GM20431 (cell line): ENCODE measurements around the gene TALDO1.

ENCODE experiments used
- in situ Hi-C: fragments of 300-500 bp; cut with MseI, MboI; formaldehyde crosslinking; loops from one replicate; pipeline ENCODE4 v1.15.0; 2020; ENCODE audit warnings: low sequenced_read_pairs; ENCODE audit not compliant: unreplicated experiment

TALDO1 gene

GRCh38 chr11:778976-779954, 32.0 kb downstream of the TALDO1 start:
- in situ Hi-C loops, result no loop called here

DNA sequence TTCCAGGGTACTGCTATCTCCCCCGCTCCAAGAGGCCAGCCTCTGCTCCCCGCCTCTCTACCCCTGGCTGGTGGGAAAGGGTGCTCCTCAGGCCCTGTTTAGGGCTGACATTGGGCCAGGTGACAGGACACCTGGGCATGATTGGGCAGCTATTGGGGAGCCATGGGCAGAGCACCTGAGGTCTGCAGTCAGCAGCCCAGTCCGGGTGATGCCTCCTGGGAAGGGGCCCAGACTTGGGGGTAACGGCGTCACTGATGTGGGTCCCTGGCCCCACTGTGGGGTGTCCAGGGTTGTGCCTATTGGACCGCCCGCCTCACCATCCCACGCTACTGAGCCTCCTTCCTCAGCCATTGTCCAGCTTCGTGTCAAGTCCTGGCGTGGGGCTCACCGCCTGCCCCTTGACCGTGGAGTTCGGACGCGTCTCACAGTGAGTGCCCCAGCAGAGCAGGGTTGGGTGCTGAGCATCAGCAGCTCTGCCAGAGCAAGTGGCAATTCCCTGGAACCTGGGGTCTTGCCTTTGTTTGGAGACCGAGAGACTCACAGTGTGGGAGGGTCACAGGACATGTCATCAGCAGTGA, 32.8 kb downstream of the TALDO1 start:
- in situ Hi-C loops, result no loop called here

DNA sequence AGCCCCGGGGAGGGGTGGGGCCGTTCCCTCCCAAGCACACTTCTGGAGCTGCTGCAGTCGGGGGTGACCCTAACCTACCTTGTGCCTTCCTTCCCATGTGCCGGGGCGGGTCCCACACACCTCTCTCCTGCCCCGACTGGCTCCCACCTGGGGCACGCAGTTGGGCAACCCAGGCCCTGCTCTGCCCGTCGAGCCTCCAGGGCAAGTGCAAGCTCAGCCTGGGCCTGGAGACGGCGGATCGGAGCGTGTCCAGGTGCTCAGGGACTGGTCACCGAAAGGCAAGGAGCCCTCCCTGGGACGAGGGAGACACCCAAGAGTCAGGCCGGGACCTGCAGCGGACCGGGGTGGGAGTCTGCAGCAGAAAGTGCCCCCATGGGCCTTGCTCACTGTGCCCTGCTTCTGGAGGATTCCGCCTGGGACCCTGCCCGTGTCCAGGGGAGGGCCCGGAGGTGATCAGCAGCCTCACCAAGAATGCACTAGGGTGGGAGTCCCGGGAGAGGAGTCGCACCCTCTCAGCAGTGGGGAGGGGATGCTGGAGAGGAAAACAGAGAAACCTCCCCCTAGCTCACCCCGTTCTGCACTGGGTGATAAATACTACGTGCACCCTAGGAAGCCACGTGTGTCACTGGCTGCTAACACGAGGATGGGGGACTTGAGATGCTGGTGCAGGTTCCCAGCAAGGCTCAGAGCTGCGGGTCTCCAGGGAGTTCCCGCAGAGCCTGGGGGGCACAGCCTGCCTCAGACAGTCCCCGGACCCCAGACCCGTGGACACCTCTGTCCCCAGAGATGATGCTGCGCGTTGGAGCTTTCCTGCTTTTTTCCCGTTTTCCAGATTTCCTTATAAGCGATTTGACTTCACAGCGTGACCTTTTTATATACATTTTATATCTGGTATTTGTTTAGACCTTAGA, 35.3 kb downstream of the TALDO1 start:
- in situ Hi-C loops, result no loop called here

GRCh38 chr11:783581-784015, 36.3 kb downstream of the TALDO1 start:
- in situ Hi-C loops, result no loop called here

GRCh38 chr11:786235-787083, 39.2 kb downstream of the TALDO1 start:
- in situ Hi-C loops, result no loop called here

DNA sequence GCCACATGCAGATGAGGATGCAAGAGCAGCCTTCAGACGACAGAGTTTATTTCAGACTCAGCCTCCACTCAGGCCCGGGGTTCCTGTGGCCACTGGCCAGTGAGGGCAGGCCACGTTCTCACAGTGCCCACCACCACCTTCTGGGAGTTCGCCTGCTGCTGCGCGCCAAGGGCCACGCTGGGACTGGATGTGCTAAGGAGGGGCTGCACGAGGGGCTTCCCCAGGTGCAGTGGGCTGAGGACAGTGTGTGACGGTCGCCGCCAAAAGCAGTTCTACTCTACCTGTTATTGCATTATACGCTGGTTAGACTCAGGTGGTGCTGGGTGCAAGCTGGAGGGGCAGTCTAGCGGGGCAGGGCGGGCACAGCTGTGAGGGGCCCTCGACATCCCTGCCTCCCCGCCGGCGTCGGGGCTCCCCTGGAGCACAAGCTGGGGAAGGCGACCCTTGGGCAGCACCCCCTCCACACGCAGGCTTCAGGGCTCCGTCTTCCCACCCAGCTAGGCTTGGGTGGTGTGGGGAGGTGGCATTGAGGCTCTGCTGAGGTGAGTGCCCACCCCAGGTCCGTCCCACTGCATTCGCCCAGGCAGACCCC, 39.9 kb downstream of the TALDO1 start:
- in situ Hi-C loops, result no loop called here

DNA sequence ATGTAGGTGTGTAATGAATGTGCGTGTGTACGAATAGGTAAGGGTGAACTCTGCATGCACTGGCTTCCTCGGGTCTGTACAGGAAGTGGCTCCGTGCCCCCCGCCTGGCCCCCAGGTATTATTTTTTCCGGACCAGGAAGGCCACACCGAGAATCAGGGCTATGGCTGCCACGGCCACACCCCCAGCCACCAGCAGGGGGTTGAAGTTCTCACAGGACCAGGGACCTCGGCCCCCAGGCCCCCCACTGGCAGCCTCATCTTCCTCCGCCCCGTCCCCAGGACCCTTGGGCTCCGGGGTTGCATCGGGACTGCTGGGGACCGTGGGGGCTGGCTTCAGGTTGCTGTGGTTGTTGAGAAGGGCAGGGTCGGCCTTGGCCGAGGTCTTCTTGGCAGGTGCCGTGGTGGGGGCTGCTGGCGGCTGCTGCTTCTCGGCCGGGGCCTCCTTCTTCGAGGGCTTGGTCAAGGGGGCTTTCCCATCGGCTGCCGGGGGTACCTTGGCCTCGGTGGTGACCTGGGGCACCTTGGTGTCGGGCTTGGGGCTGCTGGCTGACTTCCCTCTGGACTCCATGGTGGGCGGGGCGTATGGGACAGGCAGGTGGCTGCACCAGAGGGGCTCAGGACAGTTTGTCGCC, 40.9 kb downstream of the TALDO1 start:
- in situ Hi-C loops, result no loop called here

- in situ Hi-C loops, result no loop called here
Measured at GRCh38 chr11:788953-789940, 42.0 kb downstream of the TALDO1 start.

DNA sequence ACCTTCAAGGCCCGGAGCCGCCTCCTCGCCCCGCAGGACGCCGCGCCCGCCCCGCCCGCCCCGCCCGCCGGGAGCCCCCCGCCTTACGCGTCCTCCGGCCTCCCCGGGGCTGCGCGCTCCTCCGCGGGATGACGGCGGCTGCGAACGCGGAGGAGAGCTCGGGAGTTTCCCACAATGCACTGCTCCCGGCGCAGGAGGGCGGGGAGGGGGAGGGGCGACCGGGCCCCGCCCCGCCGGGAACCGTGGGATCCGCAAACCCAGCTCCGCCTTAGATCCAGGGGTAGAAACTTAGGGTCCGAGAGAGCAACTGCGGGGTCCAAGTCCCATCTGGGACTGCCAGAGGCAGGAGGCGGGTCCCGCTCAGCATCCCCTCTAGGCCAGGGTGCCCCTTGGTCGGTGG, 42.7 kb downstream of the TALDO1 start, which contains the start of gene CEND1:
Gene CEND1 (minus strand): TSS at position 148 of the 400 bp plus-strand sequence. CDS start 1,514 bp downstream, outside the sequence.
- in situ Hi-C loops, result no loop called here

DNA sequence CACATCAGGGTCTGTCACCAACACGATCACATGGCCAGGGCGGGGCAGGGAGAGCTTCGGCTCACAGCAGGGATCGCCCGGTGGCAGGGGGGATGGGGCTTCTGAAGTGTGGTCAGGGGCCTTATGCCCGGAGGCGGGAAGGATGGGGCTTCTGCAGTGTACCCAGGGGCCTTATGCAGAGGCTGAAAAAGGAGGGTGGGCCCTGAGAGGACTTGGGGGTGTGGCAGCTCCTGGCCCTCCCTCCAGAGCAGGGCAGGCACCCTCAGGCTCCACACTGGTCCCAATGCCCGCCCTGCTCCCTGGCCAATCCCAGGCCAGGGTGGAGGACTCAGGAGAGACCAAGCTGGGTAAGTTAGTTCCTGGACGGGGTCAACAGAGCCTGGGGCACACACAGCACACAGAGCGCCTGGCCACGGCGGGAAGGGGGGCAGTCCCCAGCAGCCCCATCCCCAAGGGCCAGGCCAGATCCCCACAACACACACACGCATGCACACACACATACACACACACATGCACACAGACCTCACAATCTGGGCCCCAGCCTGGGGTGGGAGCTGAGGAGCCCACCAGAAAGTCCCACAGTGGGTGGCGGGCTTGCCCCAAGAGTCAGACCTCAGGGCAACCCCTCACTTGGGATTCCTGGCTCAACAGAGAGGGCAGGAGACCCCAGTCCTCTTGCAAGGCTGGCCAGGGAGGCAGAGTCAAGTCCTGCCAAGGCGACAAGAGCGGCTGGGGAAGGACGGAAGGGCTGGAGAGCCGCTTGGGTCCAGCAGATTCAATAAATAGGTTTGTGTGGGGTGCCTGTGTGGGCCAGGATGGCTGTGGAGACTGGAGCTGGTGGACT, 43.7 kb downstream of the TALDO1 start:
- in situ Hi-C loops, result no loop called here

GRCh38 chr11:791658-792534, 44.6 kb downstream of the TALDO1 start:
- in situ Hi-C loops, result no loop called here

DNA sequence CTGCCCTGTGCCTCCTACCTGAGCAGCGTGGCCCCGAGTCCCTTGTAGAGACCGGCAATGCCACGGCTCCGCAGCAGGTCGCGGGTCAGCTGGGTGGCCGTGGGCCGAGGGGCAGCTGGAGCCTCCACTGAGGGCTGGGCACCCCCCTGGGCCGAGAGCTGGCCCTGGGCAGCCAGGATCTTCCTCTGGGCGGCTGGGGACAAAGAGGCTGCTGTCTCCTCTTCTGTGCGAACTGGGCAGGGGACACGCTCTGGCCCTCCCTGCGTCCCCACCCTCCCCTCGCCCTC, 45.2 kb downstream of the TALDO1 start:
- in situ Hi-C loops, result no loop called here

- in situ Hi-C loops, result no loop called here
Measured at GRCh38 chr11:792873-793272, 45.6 kb downstream of the TALDO1 start.

DNA sequence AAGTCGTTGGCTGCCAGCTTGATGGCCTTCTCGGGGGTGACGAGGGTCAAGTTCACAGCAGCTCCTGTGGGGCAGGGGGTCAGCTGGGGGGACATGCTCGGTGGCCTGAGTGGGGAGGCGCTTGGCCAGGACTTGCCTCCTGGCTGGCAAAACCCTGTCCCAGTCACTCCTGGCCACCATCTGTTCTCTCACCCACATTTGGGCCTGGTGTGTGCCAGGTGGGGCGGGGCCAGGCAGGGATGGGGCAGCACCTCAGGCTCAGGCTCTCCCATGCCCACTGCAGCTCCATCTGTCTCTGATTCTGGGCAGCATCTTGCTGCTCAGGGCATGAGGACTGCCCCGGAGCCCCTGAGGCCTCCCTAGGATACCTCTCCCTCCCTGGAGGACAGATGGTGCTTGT, 46.3 kb downstream of the TALDO1 start:
- in situ Hi-C loops, result no loop called here

GRCh38 chr11:794013-794765, 46.9 kb downstream of the TALDO1 start:
- in situ Hi-C loops, result no loop called here
